Stimulated activated memory B cell treated with anti-CD40 and anti-IgM and Interleukin-4, amounts not matched to agents 10 μg/mL and 1 μg/mL and 100 μg/mL, for 72 hours (primary cell): ENCODE measurements around the gene MYO15B.
"Not testable (repeated sequence)": the region's sequence is repeated elsewhere in the genome, so short reads cannot be mapped to it uniquely, and the experiment has no call there.

ENCODE experiments used
- ATAC-seq: fragments of 150-1000 bp; cut with Tn5 transposase; 2 replicates; pipeline ENCODE4 v1.10.0; 2021
- H3K27ac Mint-ChIP-seq: one replicate; pipeline ENCODE4 v1.8.0; 2022; ENCODE audit warnings: mild to moderate bottlenecking, mixed read lengths
- H3K27me3 Mint-ChIP-seq: one replicate; pipeline ENCODE4 v1.8.0; 2022; ENCODE audit warnings: mixed read lengths
- H3K36me3 Mint-ChIP-seq: one replicate; pipeline ENCODE4 v1.8.0; 2022; ENCODE audit warnings: mixed read lengths
- H3K4me1 Mint-ChIP-seq: one replicate; pipeline ENCODE4 v1.8.0; 2022; ENCODE audit warnings: mixed read lengths
- H3K4me3 Mint-ChIP-seq: one replicate; pipeline ENCODE4 v1.8.0; 2022; ENCODE audit warnings: mild to moderate bottlenecking, moderate library complexity, mixed read lengths
- H3K9me3 Mint-ChIP-seq: one replicate; pipeline ENCODE4 v1.8.0; 2022; ENCODE audit warnings: mixed read lengths

The MYO15B gene

GRCh38 chr17:75631353-75631752 lies 43.8 kb downstream of the MYO15B start:
- Mint-ChIP-seq H3K4me3 (no peak overlapping the region), H3K27me3 (no peaks in the 10 kb centered on the region), H3K9me3 (no peaks in the 10 kb centered on the region), H3K4me1 (peaks cover 18% of the 10 kb centered on the region), H3K36me3 (peaks cover 5% of the 10 kb centered on the region), H3K27ac (no peak overlapping the region)
- no peak for ATAC-seq

- Mint-ChIP-seq H3K36me3 (peaks cover 5% of the 10 kb centered on the region), H3K9me3 (no peaks in the 10 kb centered on the region), H3K4me3 (no peak overlapping the region), H3K27me3 (no peaks in the 10 kb centered on the region), H3K27ac (no peak overlapping the region), H3K4me1 (peaks cover 18% of the 10 kb centered on the region)
- no peak for ATAC-seq
Observed at GRCh38 chr17:75632428-75632827, 44.8 kb downstream of the MYO15B start.

GRCh38 chr17:75632863-75633485 lies 45.4 kb downstream of the MYO15B start, which contains the start of gene SMIM5:
TSS of gene SMIM5 (plus strand) at chr17:75633434. CDS start at chr17:75640202, 6,768 bp downstream.
- Mint-ChIP-seq H3K4me3 (no peak within 1 kb of the TSS), H3K9me3 (no peaks in the 10 kb centered on the region), H3K4me1 (peaks cover 18% of the 10 kb centered on the region), H3K36me3 (peaks cover 5% of the 10 kb centered on the region), H3K27ac (no peak within 1 kb of the TSS), H3K27me3 (no peaks in the 10 kb centered on the region)
- peak; percentile 85 for ATAC-seq

- Mint-ChIP-seq H3K27ac (no peak overlapping the region), H3K4me1 (peaks cover 18% of the 10 kb centered on the region), H3K27me3 (no peaks in the 10 kb centered on the region), H3K9me3 (no peaks in the 10 kb centered on the region), H3K36me3 (peaks cover 5% of the 10 kb centered on the region), H3K4me3 (no peak overlapping the region)
- peak; percentile 46 for ATAC-seq
Observed at GRCh38 chr17:75633486-75634375, 46.1 kb downstream of the MYO15B start.

GRCh38 chr17:75634376-75634740 lies 46.8 kb downstream of the MYO15B start:
- ATAC-seq, result no peak
- H3K27ac Mint-ChIP-seq, result no peak overlapping the region

GRCh38 chr17:75634754-75635609 lies 47.4 kb downstream of the MYO15B start:
- H3K4me3 Mint-ChIP-seq, result no peak overlapping the region

More at GRCh38 chr17:75634376-75634740, 46.8 kb downstream of the MYO15B start:
- peaks cover 5% of the 10 kb centered on the region for H3K36me3 Mint-ChIP-seq
- no peaks in the 10 kb centered on the region for H3K9me3 Mint-ChIP-seq
- no peaks in the 10 kb centered on the region for H3K27me3 Mint-ChIP-seq
- no peak overlapping the region for H3K4me3 Mint-ChIP-seq
- H3K4me1 Mint-ChIP-seq, result peaks cover 18% of the 10 kb centered on the region

GRCh38 chr17:75635610-75636202 lies 48.1 kb downstream of the MYO15B start:
- Mint-ChIP-seq H3K27me3 (no peaks in the 10 kb centered on the region), H3K27ac (no peak overlapping the region), H3K4me3 (no peak overlapping the region), H3K9me3 (no peaks in the 10 kb centered on the region), H3K4me1 (peaks cover 18% of the 10 kb centered on the region), H3K36me3 (peaks cover 5% of the 10 kb centered on the region)
- no peak for ATAC-seq

More at GRCh38 chr17:75634754-75635609, 47.4 kb downstream of the MYO15B start:
- peaks cover 5% of the 10 kb centered on the region for H3K36me3 Mint-ChIP-seq
- H3K27me3 Mint-ChIP-seq, result no peaks in the 10 kb centered on the region
- no peak overlapping the region for H3K27ac Mint-ChIP-seq
- no peaks in the 10 kb centered on the region for H3K9me3 Mint-ChIP-seq
- no peak for ATAC-seq
- peaks cover 18% of the 10 kb centered on the region for H3K4me1 Mint-ChIP-seq

GRCh38 chr17:75636381-75637142 lies 49.0 kb downstream of the MYO15B start:
- H3K27ac Mint-ChIP-seq, result no peak overlapping the region
- no peak for ATAC-seq
- no peak overlapping the region for H3K4me3 Mint-ChIP-seq
- H3K36me3 Mint-ChIP-seq, result peaks cover 5% of the 10 kb centered on the region
- no peaks in the 10 kb centered on the region for H3K27me3 Mint-ChIP-seq
- no peaks in the 10 kb centered on the region for H3K9me3 Mint-ChIP-seq
- peaks cover 18% of the 10 kb centered on the region for H3K4me1 Mint-ChIP-seq

GRCh38 chr17:75637143-75637538 lies 49.5 kb downstream of the MYO15B start:
- H3K9me3 Mint-ChIP-seq, result no peaks in the 10 kb centered on the region
- H3K27ac Mint-ChIP-seq, result no peak overlapping the region
- ATAC-seq, result no peak
- no peak overlapping the region for H3K4me3 Mint-ChIP-seq
- H3K27me3 Mint-ChIP-seq, result no peaks in the 10 kb centered on the region
- H3K36me3 Mint-ChIP-seq, result peaks cover 5% of the 10 kb centered on the region
- peaks cover 18% of the 10 kb centered on the region for H3K4me1 Mint-ChIP-seq

GRCh38 chr17:75637551-75637950 lies 50.0 kb downstream of the MYO15B start:
- Mint-ChIP-seq H3K4me3 (no peak overlapping the region), H3K9me3 (no peaks in the 10 kb centered on the region), H3K4me1 (peaks cover 18% of the 10 kb centered on the region), H3K36me3 (peaks cover 5% of the 10 kb centered on the region), H3K27me3 (no peaks in the 10 kb centered on the region), H3K27ac (no peak overlapping the region)
- ATAC-seq, result no peak

GRCh38 chr17:75638039-75638438 lies 50.4 kb downstream of the MYO15B start:
- not testable (repeated sequence) for H3K27me3 Mint-ChIP-seq, ATAC-seq, H3K27ac Mint-ChIP-seq, H3K9me3 Mint-ChIP-seq, H3K4me3 Mint-ChIP-seq, H3K36me3 Mint-ChIP-seq
- peaks cover 16% of the 10 kb centered on the region for H3K4me1 Mint-ChIP-seq

- peaks cover 7% of the 10 kb centered on the region for H3K4me1 Mint-ChIP-seq
- H3K9me3 Mint-ChIP-seq, result no peaks in the 10 kb centered on the region
- H3K27me3 Mint-ChIP-seq, result no peaks in the 10 kb centered on the region
- H3K27ac Mint-ChIP-seq, result no peak overlapping the region
- no peak overlapping the region for H3K4me3 Mint-ChIP-seq
- ATAC-seq, result no peak
- peaks cover 11% of the 10 kb centered on the region for H3K36me3 Mint-ChIP-seq
Observed at GRCh38 chr17:75638893-75639292, 51.3 kb downstream of the MYO15B start.

- Mint-ChIP-seq H3K27me3 (no peaks in the 10 kb centered on the region), H3K27ac (no peak overlapping the region), H3K4me3 (no peak overlapping the region), H3K9me3 (no peaks in the 10 kb centered on the region), H3K36me3 (peaks cover 13% of the 10 kb centered on the region), H3K4me1 (peaks cover 3% of the 10 kb centered on the region)
- ATAC-seq, result no peak
Observed at GRCh38 chr17:75639327-75639726, 51.7 kb downstream of the MYO15B start.

GRCh38 chr17:75639771-75640555 lies 52.4 kb downstream of the MYO15B start:
- Mint-ChIP-seq H3K27ac (no peak overlapping the region), H3K4me1 (no peaks in the 10 kb centered on the region), H3K36me3 (peaks cover 13% of the 10 kb centered on the region), H3K9me3 (no peaks in the 10 kb centered on the region), H3K4me3 (no peak overlapping the region), H3K27me3 (no peaks in the 10 kb centered on the region)
- ATAC-seq, result no peak
